ENCODE data around the gene LNPK.

- TF ChIP-seq CTCF (IDR thresholded peaks at IDR 0.05) (no peak), POLR2A (IDR thresholded peaks at IDR 0.05) (no peak)
These were observed 110.0 kb downstream of the LNPK start for GRCh38 chr2:175892046-175892445.

All from vagina (tissue), 2 donors.